GM21576 (cell line): ENCODE results near the gene LCLAT1.

ENCODE experiments used
- ATAC-seq: cut with Tn5 transposase; IDR thresholded peaks from one replicate; pipeline ENCODE4 v1.9.1; 2021; ENCODE audit warnings: mild to moderate bottlenecking, moderate library complexity; ENCODE audit not compliant: unreplicated experiment

The LCLAT1 gene

DNA sequence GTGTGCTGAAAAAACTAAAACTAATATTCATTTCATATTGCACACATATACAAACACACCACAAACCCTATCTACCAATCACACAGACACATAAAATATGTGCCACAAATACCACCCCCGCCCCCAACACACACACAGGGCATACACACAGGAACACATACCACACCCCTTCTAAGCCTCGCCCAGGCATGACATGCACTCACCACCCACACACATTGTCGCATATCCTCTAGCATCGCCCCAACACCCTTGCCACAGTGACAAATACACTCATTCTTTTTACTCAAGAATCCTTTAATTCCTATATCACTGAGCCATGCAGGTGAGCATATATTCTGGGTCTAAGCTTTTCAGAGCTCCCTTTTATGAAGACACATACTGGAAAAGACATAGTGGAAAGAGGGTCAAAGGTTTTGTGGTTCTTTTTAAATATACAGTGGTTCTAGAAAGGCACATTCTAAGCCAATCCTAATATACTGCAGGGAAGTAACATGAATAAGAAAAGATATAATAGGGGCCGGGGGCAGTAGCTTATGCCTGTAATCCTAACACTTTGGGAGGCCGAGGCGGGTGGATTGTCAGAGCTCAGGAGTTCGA lies 24.5 kb upstream of the LCLAT1 start:
- peak; percentile 63 for ATAC-seq

- no peak for ATAC-seq
These were observed 22.8 kb upstream of the LCLAT1 start for GRCh38 chr2:30424231-30424630.

GRCh38 chr2:30425326-30425725 lies 21.7 kb upstream of the LCLAT1 start:
- no peak for ATAC-seq

- no peak for ATAC-seq
These were observed 19.3 kb upstream of the LCLAT1 start for GRCh38 chr2:30427606-30428347.

GRCh38 chr2:30428348-30428662 lies 18.7 kb upstream of the LCLAT1 start:
- ATAC-seq: no peak

DNA sequence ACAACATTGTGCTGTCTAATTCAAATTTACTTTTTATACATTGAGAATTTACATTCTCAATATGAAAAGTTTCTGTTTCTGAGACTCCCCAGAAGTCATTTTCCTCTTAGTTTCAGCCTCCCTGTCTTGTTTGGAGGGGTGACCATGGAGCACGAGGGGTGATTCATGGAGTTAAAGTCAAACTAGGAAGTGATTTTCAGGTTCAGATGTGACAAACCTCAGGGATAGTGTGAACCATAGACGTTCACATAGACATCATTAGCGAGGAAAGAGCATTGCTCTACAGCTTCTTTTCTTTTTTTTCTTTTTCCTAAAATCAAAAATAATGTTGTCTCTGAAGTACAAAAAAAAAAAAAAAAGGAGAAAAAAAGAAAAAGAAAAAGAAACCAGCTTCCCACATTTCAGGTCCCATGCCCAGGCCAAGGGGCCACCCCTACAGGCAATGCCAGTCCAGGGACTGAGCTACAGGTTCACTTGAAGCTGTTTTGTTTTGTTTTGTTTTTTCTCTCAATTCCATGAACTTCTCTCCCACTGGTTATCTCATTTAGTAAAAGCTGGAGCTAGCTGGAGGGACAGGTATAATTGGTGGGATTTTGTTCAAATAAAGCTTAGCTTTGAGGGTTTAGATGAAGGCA lies 18.1 kb upstream of the LCLAT1 start:
- ATAC-seq: no peak

DNA sequence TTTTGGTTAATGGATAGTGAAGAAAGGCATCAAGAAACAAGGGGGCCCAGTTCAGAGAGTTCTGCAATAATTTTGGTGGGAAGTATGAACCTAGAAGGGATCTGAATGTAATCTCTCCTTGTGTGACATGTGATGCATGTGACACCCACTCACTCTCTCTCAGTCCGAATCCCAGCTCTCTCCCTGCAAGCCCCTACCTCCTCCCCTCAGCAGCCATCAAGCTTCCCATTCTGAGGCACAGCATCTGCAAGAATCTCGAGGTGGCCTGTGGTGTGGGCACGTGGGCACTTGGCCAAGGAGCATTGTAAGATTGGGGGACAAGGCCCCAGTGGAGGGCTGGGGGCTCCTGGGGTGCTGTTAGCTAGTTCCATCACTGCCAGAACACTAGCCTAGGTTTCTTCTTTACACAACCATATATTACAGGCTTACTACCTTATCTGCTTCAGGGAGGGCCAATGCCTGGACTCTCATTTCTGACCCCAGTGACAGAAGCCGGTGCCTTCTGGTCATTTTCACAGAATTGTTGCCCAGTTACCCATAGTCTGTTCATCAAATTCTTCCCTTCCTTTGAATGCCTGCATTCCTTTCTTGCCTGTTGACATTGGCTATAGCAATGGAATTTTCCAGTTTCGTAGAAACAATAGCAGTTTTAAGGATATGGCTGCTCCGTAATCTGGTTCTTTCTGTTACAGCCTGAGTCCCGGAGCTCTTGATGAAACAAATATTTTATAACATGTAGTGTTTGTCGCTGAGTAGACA lies 13.3 kb upstream of the LCLAT1 start:
- ATAC-seq: no peak

- no peak for ATAC-seq
These were observed 12.3 kb upstream of the LCLAT1 start for GRCh38 chr2:30434708-30435107.

DNA sequence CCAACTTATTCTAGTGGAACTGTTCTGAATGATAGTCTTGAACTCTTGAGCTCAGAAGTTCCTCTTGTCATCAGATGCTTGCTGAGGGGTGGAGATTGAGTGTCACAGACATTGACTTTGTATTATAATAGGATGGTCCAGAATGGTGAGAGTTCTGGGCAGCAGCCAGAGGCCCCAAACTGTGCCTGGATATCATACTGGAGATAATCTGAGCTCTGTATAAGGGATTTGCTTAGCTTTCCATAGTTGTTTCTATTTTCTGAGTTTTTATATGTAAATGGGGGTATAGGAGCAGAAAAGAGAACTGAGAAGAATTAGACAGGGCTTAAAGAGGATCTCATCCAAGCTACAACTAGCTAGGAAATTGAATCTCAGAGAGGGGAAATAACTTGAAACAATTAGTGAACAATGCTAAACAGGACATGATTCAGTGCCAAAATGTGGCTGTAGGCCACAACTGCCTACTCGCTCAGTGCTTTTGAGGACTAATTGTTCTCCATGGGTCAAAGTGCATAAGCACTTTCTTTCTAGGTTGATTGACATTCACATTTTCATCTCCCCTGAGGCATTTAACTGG lies 10.1 kb upstream of the LCLAT1 start:
- no peak for ATAC-seq

- no peak for ATAC-seq
These were observed 9.1 kb upstream of the LCLAT1 start for GRCh38 chr2:30437809-30438548.

GRCh38 chr2:30439296-30439695 lies 7.8 kb upstream of the LCLAT1 start:
- ATAC-seq: no peak

DNA sequence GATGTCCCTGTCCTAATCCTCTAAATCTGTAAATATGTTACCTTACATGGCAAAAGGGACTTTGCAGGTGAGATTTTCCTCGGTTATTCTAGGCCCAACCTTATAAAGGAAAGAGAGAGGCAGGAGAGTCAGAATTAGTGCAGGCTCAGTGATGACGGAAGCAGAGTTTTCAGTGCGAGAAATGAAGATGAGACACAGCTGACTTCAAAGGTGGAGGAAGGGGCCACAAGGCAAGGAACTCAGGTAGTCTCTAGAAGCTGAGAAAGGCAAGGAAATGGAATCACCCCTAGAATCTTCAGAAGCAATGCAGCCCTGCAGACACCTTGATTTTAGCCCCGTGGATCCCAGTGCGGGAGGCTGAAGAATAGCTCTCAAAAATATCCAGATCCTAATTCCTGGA lies 7.2 kb upstream of the LCLAT1 start:
- ATAC-seq: no peak

GRCh38 chr2:30441023-30441422 lies 6.0 kb upstream of the LCLAT1 start:
- no peak for ATAC-seq

DNA sequence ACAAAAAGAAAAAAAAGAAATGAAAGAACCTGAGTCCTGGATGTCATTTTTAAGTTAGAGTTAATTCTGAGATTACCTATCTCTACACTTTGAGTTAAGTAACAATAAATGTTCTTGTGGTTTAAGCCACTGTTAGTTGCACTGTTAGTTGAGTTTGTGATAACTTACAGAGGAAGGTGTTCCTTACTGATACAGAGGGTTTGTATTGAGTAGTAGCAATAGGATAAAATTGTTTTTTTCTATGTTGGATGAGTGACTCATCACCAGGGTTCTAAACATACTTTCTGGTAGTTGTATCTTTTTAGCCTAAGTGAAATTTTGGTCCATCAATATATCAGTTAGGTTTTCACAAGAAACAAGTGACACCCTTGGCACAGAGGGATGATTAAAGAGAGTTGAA lies 4.0 kb upstream of the LCLAT1 start:
- ATAC-seq: no peak

DNA sequence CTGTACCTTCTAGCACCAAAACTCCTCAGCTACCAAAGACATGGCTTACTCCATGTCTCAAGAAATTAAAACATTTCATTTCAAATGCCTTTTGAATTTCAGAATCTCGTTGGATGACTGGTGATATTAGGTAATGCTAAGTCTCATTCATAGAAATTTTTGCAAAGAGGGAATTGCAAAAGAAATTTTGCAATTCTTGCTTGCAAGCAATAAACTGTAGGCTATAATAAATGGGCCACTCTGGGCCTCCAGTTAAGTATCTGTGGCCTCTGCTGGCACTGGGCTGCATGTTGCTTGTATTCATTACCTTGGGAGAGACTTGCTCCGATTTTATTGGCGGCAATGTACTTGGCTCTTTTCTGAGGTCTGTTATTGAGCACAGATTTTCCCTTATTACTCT lies 2.8 kb upstream of the LCLAT1 start:
- no peak for ATAC-seq

- no peak for ATAC-seq
These were observed 1.7 kb upstream of the LCLAT1 start for GRCh38 chr2:30445266-30445821.

DNA sequence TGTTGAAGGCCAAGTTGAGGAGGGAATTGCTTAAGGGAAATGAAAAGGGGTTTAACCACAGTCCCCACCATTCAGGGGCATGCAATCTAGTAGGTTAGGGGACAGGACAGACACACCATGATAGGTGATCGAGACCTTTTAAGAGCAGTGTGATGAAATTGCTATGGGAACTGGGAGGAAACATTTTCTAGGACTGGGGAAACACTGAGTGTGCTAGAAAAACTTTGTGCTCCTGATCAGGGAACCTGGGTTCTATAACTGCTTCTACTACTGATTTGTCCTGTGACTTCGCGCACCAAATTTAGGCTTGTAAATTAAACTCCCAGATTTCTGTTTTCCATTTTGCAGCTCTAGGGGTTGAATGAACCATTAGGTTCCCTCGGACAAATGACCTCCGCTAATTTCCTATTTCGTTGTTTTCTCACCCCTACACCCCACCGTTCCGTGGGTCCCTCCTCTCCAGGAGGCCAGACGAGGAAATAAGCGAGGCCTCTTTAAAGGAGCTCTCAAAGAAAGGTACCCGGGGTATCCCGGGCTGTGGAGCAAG lies 371 bp upstream of the LCLAT1 start:
- ATAC-seq: no peak

DNA sequence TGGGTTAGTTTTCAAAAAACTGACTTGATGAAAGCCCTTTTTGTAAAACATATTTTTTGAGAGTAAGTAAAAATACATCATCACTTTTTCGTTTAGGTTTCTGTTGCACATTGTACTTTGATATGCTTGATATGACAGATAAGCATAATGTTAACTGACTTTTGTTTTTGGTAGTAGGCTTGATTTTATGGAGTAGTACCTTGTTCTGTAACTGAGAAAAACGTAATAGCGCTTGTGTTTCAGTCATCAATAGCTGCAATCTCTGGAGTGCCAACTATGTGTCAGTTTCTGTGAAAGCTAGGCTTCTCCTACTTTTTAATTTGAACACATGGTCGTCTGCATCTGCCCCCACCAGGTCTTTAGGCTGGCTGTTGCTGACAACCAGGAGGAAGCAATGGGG lies 1.3 kb downstream of the LCLAT1 start:
- ATAC-seq: no peak

- ATAC-seq: no peak
These were observed 1.8 kb downstream of the LCLAT1 start for GRCh38 chr2:30448866-30449265.

GRCh38 chr2:30450025-30450424 lies 3.0 kb downstream of the LCLAT1 start:
- ATAC-seq: no peak
